GM19193 (cell line): ENCODE results near the gene PRICKLE4.

Experiments used
- POLR2A ChIP-seq: IDR thresholded peaks from 4 replicates; pipeline ENCODE4 v1.6.1; 2011; ENCODE audit not compliant: insufficient read depth, insufficient read length; ENCODE audit errors: extremely low read depth

PRICKLE4 gene

GRCh38 chr6:41778895-41779294, 1.7 kb upstream of the PRICKLE4 start:
- no peak for TF ChIP-seq POLR2A

DNA sequence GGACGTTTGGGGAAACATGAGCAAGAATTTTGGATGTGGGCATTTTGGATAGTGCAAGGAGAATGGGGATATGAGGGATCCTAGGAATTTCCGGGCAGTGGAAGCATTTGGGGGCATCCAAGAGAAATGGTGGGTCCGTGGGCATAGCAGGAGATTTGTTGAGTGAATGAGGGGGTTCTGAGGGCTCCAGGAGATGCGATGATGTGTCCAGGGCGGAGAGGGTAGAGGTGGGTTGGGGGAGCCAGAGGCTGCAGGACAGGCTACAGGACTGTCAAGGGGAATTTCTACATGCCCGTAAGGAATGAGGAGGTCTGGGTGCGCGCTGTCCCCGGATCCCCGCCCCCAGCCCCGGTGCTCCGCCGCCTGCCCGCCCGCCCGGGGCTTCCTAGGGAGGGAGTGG, 1.2 kb upstream of the PRICKLE4 start:
- no peak for TF ChIP-seq POLR2A

DNA sequence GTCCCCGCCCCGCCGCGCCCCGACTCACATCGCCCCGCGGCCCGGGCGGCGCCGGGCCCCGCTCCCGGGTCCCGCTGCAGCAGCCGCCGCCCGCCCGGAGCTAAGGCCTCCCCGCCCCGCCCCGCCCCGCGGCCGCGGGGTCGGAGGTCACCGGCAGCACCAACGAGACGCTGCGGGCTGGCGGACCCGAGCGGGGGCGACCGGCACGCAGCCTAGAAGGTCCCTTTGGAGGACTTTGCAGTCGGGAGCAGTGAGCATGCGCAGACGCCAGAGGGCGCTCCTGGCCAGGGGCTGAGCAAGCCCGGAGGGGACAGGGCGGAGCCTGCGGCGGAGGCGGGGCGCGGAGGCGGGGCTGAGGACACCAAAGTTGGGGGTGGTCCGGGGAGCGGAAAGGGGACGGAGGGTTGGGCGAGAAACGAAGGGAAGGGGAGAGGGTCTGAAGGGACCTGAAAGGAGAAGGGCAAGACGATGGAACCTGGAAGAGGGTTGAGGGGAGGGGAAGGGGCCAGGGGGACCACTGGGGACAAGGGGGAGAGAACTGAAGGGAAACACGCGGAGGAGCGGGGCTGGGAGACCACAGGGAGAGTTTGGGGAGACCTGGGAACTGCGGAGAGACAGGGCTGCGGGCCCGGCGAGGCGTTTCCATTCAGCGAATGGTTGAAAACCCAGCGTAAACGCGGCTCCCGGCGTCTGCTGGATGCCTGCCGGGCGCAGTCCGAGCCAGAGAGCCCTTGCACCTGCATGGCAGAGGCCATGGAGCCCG, 613 bp upstream of the PRICKLE4 start, which contains the start of gene FRS3:
Gene FRS3, minus strand, starts transcription at position 113 of the 763 bp plus-strand sequence. CDS start 2,913 bp downstream, outside the sequence.
- peak; percentile 51 for TF ChIP-seq POLR2A

GRCh38 chr6:41781366-41781730, 766 bp downstream of the PRICKLE4 start:
- no peak for TF ChIP-seq POLR2A

- TF ChIP-seq POLR2A = no peak
Measured at GRCh38 chr6:41783106-41783780, 2.7 kb downstream of the PRICKLE4 start.

DNA sequence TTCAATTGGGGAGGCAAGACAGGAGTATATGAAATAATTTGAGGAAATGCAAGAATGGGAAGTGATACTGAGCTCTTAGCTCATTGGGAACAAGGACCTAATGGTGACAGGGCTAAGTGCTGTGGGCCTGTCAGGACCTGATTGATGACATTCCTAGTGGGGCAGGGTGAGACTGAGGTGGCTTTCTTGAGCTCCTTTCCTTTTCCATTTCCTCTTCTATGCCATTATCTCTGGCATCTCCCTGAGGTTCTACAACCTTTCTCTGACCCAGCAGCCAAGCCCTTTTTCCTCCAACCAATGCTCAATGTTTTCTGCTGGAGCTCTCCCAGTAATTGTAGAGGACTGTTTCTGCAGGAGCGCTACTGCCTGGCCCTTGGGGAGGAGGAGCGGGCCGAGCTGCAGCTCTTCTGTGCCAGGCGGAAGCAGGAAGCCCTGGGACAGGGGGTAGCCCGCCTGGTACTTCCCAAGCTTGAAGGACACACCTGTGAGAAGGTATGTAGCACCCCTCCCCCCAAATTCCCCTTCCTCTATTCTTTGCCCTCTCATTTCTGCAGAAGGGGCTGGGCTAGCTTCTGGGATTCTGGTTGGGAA, 4.1 kb downstream of the PRICKLE4 start:
- no peak for TF ChIP-seq POLR2A

- TF ChIP-seq POLR2A = no peak
Measured at GRCh38 chr6:41785254-41785653, 4.7 kb downstream of the PRICKLE4 start.

GRCh38 chr6:41785689-41786450, 5.3 kb downstream of the PRICKLE4 start:
- TF ChIP-seq POLR2A = no peak

- TF ChIP-seq POLR2A = no peak
Measured at GRCh38 chr6:41786451-41787218, 6.1 kb downstream of the PRICKLE4 start.

DNA sequence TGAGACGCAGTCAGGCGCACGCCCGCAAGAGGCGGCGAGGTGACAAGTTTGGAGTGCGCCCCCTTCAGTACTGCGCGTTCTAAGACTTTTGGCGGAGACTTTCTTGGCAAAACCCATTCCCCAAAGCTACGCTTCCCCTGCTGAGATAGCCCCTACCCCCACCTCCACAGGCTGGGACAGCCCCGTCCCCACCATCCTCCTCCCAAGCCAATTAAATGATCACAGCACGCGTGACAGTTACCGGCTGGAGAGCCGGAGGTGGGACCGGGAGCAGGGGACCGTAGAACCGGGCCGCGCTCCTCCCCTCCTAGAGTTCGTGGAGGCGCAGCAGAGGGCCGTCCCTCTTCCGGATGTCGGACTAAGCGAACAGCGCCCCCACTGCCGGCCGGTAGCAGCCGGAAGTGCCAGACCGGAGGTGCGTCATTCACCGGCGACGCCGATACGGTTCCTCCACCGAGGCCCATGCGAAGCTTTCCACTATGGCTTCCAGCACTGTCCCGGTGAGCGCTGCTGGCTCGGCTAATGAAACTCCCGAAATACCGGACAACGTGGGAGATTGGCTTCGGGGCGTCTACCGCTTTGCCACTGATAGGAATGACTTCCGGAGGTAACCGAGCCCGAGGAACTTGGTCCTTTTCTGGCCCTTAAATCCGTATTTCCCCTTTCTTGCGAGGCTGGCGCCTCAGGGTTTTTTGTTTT, 6.8 kb downstream of the PRICKLE4 start, which contains the start of gene TOMM6:
Gene TOMM6, plus strand, starts transcription at position 476 of the 699 bp plus-strand sequence. Its CDS starts 4 bp downstream, at position 480.
- peak; percentile 93 for TF ChIP-seq POLR2A

GRCh38 chr6:41789390-41789724, 8.8 kb downstream of the PRICKLE4 start:
- TF ChIP-seq POLR2A = no peak

DNA sequence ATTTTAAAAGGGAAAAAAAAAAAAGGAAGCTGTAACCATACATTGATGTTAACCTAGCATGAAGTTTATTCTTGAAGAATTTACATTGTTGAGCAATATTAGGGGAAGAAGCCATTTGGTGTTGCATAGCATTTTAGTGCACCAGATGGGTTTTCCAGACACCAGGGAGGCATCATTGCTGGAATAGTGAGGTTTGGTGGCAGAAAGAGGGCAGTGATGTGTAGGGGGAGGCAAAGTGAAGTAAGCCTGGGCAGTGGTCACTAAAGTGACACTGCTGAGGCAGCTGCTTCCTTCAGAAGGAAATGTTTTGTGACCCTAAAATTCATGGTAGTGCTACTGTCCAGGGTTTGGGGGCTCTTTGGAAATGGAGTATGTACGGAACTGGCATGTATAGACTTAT, 9.5 kb downstream of the PRICKLE4 start:
- TF ChIP-seq POLR2A = no peak

DNA sequence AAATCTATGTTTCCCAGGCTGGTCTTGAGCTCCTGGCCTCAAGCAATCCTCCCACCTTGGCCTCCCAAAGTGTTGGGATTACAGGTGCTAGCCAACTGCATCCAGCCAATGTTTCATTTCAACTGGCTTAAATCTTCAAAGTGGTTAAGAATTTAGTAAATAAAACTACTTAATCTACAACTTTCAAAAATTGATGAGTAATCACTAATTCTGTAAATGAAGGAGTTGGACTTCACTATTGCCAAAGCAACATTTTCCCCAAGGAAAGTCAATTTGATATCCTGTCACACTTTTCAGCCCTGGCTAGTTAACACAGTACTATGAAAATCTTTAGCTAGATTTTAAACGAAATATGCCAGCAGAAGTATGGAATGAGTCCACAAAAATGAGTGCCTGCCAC, 10.7 kb downstream of the PRICKLE4 start:
- TF ChIP-seq POLR2A = no peak

GRCh38 chr6:41791984-41792383, 11.4 kb downstream of the PRICKLE4 start:
- no peak for TF ChIP-seq POLR2A
